Measurements from ENCODE around the gene CKMT1A.
"Not testable (repeated sequence)": the region's sequence is repeated elsewhere in the genome, so short reads cannot be mapped to it uniquely, and the experiment has no call there.

DNA sequence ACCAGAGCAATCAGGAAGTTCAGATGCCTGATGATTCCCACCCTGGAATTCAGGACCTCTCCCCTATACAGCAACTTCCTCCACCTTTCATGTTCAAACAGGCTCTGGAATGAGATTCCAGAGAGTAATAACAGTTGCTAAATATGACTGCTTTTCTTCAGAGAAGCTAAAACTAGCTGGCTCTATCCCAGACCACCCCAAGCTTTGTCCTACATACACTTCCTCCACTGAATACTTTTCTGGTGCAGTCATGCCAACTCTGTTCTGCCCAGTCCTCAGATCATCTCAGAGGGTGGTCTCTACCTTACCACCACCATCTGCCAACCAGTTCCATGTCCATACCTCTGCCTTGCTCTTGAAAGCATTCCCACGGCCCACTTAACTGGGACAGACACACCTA is 27.5 kb upstream of the CKMT1A start:
- not testable (repeated sequence) for TF ChIP-seq CHD4 (IDR thresholded peaks at IDR 0.05; ENCODE audit: borderline replicate concordance); NR3C1 (IDR thresholded peaks at IDR 0.05)
- TF ChIP-seq, protein P1, sequence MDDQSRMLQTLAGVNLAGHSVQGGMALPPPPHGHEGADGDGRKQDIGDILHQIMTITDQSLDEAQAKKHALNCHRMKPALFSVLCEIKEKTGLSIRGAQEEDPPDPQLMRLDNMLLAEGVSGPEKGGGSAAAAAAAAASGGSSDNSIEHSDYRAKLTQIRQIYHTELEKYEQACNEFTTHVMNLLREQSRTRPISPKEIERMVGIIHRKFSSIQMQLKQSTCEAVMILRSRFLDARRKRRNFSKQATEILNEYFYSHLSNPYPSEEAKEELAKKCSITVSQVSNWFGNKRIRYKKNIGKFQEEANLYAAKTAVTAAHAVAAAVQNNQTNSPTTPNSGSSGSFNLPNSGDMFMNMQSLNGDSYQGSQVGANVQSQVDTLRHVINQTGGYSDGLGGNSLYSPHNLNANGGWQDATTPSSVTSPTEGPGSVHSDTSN (IDR thresholded peaks at IDR 0.05): not testable (repeated sequence)
